Endothelial cell of hepatic sinusoid (primary cell): ENCODE results near the gene NPDC1.
"Not testable (repeated sequence)": the region's sequence is repeated elsewhere in the genome, so short reads cannot be mapped to it uniquely, and the experiment has no call there.

Source experiments
- in situ Hi-C: cut with HindIII; loops from 2 replicates; pipeline ENCODE4 v1.10.0; 2017; ENCODE audit warnings: low sequenced_read_pairs

NPDC1 gene

DNA sequence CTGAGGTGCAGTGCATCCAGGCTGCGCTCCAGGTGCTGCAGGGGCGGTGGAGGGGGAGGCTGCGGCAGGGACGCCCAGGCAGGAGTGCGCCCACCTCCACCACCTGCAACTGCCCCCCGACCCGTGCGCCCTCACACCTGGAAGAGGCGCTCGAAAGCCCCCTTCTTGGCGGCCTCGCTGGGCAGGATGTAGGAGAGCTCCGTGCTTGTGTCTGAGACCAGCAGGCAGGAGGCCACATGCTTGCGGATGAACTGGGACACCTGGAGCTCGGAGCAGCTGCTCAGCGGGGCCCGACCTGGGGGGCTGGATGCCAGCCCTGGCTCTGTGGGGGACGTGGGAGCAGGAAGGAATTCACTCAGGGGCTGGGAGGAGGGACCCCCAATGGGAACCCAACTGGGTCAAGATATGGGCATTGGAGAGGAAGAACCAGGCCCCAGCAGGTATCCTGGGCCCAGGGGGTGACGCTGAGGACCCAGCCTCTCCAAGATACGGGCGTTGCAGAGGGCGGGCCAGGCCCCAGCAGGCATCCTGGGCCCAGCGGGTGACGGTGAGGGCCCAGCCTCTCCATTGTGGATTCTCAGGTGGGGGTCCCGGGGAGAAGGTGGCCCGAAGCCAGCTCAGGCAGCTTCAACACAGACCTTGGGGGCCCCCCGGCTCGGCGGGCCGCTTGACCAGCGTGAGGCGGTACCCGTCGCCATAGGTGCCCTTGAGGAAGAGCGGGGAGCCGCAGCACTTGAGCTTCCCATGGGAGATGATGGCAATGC, 31.0 kb downstream of the NPDC1 start:
- in situ Hi-C loops = no loop called here

DNA sequence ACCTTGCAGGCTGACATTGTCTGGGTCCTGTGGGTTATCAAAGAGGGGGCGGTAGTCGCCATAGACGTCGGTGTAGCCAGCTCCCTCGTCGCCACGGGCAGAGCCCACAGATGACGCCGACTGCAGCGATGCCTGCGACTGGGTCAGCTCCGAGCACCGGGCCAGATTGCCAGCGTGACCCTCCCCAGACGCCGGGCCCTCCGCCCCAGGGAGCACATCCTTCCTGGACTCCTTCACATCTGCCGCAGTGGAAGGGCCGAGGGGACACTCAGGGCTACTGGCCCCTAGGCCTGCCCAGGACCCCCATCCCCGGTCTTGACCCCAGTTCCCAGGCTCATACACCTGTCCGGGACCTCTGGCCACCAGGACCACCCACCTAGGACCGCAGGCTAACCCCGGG, 31.8 kb downstream of the NPDC1 start:
- in situ Hi-C loops = no loop called here

DNA sequence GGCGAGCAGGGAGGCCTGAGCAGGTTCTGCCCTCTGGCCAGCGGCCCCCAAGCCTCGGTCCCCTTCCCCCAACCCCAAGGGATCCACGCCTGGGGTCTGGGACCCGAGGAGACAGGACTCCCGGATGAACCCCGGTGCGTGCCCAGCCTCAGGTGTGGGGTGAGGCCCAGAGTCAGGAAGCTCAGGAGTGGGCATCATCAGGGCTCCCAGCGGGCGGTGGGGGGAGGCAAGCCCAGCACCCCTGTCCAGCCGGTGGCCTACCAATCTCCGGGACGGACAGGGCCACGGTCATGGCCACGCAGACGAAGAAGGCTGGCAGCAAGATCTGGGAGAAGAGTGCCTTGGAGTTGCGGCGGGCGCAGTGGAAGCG, 32.4 kb downstream of the NPDC1 start:
- in situ Hi-C loops = no loop called here

DNA sequence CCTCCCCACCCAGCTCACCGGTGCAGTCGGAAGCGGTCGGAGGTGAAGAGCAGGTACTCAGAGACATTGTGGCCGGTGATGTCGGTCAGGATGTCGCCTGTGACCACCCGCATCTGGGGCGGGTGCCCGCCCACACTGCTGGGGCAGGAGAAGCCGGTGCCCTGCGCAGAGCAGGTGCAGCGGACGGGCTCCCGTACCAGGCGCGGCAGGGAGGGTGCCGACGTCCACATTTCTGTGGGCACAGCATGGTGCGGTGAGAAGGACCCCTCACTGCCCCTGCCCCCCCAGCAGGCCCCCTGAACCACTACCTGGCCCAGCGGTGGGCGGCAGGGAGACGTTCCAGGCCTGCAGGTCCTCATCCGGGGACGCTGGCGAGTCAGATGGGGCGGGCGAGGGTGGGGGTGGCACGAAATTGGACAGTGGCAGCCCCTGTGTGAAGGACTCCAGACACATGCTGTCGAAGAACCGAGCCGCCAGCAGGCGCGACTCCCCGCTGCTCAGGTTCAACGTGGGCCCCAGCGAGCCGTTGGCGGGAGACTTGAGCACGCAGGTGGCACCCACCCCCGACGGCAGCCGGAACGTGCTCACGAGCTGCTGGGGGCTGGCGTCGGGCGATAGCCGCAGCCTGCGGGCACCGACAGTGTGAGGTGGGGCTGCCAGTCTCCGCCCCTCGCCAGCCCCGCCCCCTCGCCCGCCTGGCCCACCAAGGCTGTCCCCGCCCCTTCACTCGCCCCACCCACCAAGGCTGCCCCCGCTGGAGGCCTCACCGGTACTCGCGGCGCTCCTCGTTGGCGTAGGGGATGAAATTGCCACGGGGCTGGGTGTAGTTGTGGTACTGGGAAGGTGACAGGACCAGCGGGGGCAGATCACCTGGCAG, 33.0 kb downstream of the NPDC1 start:
- in situ Hi-C loops = no loop called here

DNA sequence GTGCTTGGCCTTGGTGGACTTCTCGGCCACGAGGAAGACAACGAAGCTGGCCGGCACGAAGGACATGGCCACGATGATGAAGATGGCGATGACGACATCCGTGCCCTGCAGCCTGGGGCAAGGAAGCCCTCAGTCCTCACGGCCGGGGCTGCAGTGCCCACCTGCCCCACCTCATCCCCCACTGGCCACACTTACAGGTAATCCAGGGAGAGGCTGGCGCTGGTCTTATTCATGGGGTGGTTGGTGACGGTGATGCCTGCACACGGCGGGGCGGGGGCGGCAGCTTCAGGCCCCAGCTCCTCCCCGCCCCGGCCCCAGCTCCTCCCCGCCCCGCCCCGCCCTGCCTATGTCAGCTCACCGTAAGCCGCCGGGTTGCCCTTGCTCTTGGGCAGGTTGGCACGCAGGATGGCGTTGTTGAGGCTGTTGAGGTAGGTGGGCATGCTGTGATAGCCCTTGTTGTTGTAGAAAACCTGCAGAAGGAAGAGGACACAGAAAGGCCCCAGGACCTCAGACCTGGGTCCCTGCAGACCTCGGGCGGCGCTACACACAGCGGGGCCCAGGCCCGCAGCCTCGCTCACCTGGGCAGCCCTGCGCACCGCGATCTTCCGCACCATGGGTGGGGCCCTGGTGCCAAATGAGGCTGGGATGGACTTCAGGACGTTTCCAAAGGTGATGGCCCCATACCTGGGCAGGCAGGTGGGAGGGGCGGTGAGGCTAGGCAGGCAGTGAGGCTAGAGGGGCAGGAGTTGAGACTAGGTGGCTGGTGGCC, 33.9 kb downstream of the NPDC1 start:
- in situ Hi-C loops = no loop called here

DNA sequence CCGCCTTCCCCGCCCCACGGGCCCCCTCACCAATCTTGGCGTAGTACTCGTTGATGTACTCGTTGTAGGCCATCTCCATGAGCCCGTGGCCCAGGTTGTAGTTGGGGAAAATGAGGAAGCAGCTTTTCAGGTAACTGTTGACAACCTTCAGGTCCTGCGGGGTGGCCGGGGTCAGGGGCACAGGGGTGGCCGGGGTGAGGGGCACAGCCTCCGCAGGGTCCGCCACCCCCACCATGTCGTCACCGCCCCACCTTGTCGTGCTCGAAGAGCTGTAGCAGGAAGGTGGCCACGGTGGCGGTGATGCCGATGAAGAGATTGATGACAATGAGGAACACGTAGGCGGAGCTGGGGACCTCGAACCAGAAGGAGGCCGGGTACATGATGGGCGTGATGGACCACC, 34.8 kb downstream of the NPDC1 start:
- in situ Hi-C loops = no loop called here

DNA sequence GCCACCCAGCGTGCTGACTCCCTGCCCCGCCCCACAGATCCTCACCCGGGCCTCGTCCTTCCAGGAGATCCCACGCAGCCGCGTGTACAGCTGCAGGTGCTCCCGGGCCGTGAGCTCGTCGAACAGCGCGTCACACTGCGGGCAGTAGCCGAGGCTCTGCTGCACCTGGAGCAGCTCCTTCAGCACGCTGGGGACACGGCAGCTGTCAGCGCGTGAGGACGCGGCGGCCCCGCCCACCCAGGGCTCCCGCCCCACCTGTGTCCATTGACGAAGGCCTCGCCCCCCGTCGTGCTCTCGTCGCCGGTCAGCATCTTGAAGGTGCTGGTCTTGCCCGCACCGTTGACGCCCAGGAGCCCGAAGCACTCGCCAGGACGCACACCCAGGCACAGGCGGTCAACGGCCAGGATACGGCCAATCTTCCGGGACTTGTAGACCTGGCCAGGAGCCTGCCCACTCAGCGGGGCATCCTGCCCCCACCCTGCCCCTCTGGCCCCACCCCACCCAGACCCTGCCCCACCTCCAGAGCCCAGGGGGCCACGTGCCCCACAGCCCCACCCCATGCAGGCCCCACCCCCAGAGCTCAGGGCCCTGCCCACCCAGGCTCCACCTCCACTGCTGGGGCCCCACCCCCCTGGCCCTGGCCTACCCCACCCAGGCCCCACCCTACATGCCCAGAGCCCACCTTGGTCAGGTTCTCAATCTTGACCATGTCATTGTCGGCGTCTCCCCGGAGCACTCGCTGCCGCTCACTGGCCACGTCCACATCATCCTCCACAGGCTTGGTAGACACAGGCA, 35.8 kb downstream of the NPDC1 start:
- in situ Hi-C loops = no loop called here

DNA sequence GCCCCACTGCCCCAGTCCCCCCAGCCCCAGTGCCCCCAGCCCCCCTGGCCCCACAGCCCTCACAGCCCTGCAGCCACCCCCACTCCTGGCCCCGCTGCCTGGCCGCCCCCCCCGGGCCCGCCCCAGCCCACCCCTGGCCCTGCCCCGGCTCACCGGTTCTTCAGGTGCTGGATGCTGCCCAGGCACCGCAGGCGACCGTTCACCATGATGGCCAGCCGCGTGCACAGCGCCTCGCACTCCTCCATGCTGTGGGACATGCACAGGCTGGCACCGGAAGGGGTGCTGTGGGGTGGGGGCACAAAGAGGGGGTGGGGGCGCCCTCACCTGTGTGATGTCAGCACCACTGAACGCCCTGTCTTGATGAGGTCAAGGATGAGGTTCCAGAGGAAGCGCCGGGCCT, 36.8 kb downstream of the NPDC1 start:
- in situ Hi-C loops = no loop called here

DNA sequence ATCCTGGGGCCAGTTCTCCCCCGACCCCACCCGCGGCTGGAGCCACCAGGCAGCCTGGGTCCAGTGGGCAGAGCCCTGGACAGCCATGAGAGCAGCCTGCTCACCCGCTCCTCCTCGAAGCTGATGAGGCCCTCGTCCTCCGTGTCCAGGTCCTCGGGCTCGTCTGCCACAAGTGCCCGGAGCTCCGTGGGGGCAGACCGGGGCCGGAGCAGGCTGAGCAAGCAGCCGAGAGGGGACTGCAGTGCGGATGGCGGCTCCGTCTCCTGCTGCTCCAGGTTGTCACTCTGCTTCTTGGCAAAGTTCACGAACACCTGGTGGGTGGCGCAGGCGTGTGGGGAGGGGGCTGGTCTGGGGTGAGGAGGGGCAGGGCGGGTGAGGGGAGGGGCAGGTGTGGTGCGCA, 37.7 kb downstream of the NPDC1 start:
- in situ Hi-C loops = no loop called here

DNA sequence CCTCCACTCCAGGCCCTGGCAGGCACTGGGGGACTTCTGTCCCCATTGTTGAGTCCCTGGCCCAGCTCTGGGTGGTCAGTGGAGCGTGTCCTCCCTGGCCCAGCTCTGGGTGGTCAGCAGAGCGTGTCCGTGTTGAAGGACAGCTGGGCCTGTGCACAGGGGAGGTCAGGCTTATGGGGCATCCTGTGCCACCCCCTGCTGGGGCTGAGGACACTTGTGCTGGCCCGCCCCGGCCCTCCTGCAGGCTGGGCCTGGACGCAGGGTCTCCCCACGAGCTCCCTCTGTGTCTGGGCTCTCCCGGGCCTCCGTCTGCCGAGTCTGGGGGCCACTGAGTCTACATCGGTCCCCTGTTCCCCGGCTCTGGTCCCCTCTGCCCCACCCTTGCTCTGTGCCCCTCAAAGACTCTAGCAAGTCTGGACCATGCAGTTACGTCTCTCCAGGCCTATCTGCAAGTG, 38.1 kb downstream of the NPDC1 start:
- in situ Hi-C loops = no loop called here

DNA sequence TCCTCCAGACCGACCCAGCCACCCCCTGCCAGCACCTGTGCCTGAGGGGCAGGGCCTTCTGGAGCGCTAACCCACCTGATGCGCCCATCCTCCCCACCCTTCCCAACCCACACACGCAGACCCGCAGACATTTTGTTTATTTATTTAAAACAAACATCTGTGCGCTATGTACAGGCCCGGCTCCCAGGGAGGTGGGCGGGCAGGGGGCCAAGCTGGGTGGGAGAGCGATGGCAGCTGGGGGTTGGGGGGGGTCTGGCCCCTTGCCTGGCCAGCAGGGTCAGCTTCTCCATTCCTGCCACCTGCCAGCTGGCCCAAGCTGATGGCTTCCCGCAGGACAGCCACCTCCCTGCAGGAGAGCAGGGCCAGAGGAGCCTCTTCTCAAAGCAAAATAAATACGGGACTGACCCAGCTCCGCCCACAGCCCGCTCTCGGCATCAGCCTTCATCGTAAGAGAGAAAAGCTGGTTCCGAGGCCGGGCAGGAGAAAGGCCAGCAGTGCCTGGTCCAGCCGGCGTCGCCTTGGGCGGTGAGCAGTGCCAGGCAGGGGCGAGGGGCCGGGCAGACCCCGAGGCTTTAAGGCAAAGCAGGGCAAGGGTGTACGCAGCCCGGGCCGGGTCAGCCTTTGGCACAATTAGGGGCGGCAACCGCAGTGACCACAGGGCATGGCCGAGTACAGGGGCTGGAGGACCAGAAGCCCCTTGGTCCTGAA, 38.7 kb downstream of the NPDC1 start:
- in situ Hi-C loops = no loop called here

DNA sequence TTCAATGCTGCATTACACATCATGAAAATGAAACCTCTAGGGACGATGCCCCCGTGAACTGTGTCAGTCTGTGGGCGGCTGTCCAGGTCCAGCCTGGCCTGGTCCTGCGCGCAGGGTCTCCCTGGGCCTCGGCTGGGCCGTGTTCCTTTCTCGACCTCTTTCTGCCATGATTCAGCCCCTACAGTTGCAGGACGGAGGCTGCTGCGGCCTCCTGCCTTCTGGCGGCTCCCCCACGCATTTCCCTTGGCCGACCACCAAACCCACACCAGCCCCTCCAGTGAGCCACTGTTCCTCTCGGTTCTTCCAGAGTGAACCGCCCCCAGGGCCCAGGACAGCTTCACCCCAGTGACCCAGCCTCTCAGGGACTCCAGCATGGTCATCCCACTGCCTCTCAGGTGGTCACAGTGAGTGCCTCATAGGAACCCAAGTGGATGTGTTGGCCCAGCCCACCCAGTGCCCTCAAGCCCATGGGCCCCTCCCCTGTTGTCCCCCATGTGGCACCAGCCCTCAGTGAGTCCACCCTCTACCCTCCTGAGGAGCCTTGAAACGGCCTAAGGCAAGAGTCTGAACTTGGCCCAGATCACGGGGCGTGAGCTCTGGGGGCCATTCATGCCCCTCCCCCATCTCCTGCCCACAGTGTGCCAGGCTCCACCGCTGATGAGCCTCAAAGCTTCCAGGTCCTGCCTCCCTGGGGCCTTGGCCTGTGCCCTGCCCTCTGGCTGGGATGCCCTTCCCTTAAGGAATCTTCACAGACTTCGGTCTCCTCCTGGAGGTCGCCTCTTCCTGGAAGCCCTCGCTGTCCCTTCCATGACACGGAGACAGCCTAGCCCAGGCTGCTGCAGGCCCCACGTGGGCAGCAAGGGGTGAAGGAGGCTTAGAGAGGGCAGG, 39.6 kb downstream of the NPDC1 start:
- in situ Hi-C loops = no loop called here

DNA sequence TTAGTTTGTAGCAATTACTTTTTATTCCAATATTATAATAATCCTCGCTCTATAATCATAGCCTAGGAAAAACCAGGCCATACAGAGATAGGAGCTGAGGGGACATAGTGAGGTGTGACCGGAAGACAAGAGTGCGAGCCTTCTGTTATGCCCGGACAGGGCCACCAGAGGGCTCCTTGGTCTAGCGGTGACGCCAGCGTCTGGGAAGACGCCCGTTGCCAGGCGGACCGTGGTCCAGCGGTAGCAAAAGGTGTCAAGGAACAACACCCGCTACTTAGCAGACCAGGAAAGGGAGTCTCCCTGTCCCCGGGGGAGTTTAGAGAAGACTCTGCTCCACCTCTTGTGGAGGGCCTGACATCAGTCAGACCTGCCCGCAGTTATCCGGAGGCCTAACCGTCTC, 41.7 kb downstream of the NPDC1 start:
- in situ Hi-C loops = not testable (repeated sequence)

DNA sequence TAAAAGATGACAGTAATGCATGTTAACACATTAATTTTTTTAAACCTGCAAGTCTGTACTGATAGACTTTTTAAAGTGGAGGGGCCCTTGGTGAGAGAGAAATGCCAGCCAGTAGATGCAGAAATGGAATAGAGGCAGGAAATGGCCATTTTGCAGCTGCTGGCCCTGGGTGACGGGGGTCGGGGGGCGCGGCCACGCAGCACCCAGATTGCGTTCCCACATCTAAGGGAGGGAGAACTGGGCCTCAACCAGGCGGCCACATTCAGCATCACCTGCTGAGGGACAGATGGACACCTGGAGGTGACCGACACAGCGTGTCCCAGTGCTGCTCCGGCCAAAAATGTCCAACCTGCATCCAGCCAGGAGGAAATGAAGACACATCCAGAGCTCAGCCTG, 43.3 kb downstream of the NPDC1 start:
- in situ Hi-C loops = no loop called here

DNA sequence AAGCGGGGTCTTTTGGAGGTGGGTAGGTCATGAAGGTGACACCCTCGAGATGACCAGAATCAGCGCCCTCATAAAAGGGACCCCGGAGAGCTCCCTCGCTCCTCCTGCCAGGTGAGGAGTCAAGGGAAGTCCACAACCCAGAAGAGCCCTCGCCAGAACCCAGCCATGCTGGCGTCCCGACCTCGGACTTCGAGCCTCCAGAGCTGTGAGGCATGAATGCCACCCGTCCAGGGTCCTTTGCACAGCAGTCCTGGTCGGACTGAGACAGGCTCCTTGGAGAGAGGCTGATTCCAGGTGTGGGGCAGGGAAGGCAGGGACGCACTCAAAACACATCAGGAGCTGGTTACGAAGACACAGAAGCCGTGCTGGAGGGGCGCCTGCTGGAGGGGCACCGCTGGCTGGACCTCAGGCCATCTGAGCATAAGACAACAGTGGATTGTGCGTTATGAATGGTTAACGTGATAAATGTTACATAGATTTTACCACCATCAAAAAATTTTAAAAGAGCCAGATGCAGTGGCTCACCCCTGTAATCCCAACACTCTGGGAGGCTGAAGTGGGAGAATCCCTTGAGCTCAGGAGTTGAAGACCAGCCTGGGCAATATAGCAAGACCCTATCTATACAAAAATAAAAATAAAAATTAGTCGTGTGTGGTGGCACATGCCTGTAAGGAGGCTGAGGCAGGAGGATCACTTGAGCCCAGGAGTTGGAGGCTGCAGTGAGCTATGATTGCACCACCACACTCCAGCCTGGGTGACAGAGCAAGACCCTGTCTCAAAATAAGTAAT, 43.9 kb downstream of the NPDC1 start:
- in situ Hi-C loops = no loop called here

DNA sequence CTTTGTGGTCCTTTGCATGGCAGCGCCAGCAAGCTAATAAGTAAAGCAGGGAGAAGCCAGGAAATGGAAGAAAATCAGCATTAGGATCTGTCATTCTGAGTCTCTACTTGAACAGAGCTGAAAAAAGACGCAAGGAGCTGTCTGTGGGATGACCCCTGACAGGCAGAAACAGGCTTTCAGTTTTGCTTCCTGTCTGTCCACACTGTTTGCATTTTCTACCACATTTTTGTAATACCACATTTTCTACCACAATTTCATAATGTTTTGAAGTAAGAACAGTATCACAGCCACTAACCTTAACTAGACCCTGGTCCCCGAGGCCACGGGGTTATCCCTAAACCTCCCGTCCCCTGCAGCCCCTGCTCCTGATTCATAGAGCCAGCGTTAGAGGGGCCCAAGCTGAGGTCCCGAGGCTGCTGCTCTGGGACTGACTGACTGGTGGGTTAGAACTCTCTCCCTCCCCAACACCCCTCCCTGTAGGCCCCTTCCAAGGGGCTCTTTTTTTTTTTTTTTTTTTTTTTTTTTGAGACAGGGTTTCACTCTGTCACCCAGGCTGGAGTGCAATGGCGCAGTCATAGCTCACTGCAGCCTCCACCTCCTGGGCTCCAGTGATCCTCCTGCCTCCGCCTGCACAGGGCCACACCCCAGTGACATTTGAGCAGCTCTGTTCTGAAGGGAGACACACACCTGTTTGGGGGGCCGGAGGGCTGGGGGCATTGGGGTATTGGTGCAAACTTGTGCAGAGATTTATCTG, 45.6 kb downstream of the NPDC1 start:
- in situ Hi-C loops = no loop called here

DNA sequence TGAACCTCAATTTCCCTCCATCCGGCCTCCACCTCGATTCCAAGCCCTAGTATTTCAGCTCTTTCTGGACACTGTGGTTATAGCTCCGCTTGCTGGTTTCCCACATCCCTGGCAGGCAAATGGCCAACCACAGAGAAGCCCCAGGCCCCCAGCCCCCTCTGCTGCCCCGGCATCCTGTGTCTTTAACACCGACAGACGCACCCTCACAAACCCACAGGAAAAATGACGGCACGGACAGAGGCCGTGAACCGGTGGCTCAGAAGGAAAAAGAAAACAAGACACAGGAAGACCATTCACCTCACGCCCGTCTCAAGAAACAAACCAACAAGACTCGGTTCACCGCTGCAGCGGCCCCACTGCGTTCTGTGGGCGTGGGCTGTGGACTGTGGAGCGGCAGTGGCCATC, 48.1 kb downstream of the NPDC1 start:
- in situ Hi-C loops = no loop called here

DNA sequence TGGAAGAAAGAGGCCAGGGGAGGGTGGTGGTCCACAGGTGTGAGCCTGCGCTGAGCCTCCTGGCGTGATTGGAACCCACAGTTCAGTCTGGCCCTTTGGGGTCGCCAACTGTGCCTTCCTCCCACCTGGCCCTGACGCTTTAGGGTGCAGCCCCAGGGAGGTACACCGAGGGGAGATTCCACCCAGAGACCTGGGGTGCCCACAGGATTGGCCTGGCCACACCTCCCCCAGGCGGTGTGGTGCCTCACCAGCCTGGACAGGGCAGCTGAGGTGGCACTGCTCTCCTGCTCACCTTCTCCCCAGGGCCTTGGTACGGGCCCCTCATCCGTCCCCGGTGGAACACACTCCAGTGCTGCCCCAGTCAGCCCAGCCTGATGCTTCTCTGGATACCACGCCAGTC, 48.6 kb downstream of the NPDC1 start:
- in situ Hi-C loops = no loop called here
